GM06990 (cell line): Measurements from ENCODE around the gene FDXACB1.

Experiments
- DNase-seq: peaks from one replicate; pipeline ENCODE4 v3.0.0-alpha.2; 2011; ENCODE audit not compliant: insufficient read length; ENCODE audit errors: extremely low read depth
- H3K27me3 ChIP-seq: replicated peaks from 2 replicates; pipeline ENCODE4 v1.6.0; 2011; ENCODE audit warnings: low read length; ENCODE audit not compliant: control insufficient read depth, insufficient read depth
- H3K36me3 ChIP-seq: 2 replicates; pipeline ENCODE4 v1.5.1; 2011; ENCODE audit warnings: low read length; ENCODE audit not compliant: control insufficient read depth, insufficient read depth
- H3K4me3 ChIP-seq: replicated peaks from 2 replicates; pipeline ENCODE4 v1.5.1; 2011; ENCODE audit warnings: low read depth, mild to moderate bottlenecking, control low read depth, low read length
- TF ChIP-seq, protein P1 (sequence below): IDR thresholded peaks from 2 replicates; pipeline ENCODE4 v1.5.1; 2011; ENCODE audit warnings: low read length, control low read depth, mild to moderate bottlenecking, inconsistent platforms; ENCODE audit not compliant: insufficient read depth, poor library complexity, severe bottlenecking

Gene FDXACB1

DNA sequence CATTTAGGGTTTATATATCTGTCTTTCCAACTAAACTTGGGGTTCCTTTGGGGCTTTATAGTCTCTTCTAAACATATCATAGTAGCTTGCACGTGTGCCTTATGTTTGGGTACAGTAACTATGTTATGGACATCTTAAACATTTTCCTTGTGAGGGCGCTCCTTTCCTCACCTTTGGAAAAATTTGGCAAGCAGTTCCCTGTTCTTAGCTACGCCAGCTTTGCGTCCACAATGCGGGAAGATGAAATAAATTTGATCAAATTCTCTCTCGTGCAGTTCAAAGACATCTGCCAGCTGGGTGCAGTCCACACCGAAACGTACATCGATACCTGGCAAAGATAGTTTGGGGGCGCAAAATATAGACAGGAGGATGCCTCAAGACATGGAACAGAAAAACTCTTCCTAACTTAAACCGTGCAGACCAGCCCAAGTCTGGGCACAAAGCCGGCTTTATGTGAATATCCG lies 548 bp downstream of the FDXACB1 start:
- no peak for DNase-seq
- Histone ChIP-seq H3K36me3 (peaks cover 3% of the 10 kb centered on the region; the same call in 1 of the 2 replicates), H3K4me3 (peak overlapping the region; percentile 87), H3K27me3 (no peaks in the 10 kb centered on the region)
- TF ChIP-seq, protein P1, sequence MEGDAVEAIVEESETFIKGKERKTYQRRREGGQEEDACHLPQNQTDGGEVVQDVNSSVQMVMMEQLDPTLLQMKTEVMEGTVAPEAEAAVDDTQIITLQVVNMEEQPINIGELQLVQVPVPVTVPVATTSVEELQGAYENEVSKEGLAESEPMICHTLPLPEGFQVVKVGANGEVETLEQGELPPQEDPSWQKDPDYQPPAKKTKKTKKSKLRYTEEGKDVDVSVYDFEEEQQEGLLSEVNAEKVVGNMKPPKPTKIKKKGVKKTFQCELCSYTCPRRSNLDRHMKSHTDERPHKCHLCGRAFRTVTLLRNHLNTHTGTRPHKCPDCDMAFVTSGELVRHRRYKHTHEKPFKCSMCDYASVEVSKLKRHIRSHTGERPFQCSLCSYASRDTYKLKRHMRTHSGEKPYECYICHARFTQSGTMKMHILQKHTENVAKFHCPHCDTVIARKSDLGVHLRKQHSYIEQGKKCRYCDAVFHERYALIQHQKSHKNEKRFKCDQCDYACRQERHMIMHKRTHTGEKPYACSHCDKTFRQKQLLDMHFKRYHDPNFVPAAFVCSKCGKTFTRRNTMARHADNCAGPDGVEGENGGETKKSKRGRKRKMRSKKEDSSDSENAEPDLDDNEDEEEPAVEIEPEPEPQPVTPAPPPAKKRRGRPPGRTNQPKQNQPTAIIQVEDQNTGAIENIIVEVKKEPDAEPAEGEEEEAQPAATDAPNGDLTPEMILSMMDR = no peak

DNA sequence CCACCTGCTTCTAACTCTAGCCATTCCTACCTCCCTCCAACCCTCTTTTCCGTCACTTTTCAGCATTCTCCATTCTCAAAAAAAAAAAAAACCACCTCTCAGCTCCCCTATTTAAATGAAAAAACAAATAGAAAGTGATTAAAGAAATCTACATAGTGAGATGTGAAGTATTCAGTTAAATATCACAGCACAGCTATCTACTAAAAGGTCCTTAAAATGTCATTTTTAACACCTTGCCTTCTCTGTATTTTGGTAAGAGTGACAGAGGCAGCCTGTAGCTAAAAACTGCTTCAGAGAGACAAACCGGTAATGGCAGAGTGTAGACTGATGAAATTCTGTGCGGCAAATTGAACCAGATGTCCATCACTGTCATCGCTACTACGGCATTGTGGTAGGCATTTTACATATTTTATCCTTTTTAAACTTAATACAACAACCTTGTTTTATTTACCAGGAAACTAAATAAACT lies 7.2 kb downstream of the FDXACB1 start:
- peaks cover 6% of the 10 kb centered on the region for H3K36me3 ChIP-seq
- TF ChIP-seq, protein P1 = no peak
- peak overlapping the region; percentile 70 for H3K4me3 ChIP-seq
- no peaks in the 10 kb centered on the region for H3K27me3 ChIP-seq
- DNase-seq = peak; percentile 3

DNA sequence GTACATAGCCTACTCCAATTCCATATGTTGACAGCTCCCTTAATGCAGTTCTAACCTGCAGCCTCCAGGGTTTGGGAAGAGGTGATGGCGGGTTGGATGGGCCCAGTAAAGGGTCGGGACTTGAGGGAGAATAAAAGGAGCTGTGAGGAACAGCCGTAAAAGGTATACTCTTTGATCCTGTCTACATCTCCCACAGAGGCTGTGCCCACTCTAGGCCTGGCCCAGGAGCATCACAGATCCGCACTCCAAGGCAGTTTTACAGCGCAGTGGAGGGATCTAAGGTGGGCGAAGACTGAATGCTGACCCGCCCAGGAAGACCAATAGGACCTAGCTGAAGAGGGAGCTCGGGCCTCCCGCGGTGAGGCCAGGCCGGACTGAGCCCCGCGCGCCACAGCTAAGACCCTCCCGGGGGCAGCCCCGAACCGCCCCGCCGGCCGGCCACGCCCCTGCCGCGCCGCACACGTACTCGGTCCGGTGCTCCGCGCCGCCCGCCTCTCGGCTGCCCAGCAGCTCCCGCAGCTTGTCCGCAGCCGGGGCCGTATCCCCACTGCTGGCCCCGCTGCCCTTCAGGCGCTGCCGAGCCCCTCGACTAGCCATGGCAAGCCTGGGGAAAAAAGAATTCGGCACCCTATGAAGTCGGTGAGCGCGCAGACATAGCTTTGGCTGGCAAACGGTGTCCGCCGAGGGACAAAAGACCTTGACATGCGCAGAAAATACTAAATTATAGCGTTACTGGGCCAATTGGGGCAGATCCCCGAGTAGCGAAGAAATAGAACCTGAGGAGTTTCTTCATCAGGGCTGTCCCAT lies 7.9 kb downstream of the FDXACB1 start, which contains the start of gene ALG9:
Gene ALG9 (minus strand): TSS at position 696 of the 807 bp plus-strand sequence. CDS start 99 bp downstream, at position 597.
- TF ChIP-seq, protein P1 = no peak
- no peaks in the 10 kb centered on the region for H3K27me3 ChIP-seq
- DNase-seq = peak; percentile 89
- H3K4me3 ChIP-seq = peak within 1 kb of the TSS; percentile 70
- H3K36me3 ChIP-seq = peaks cover 8% of the 10 kb centered on the region

DNA sequence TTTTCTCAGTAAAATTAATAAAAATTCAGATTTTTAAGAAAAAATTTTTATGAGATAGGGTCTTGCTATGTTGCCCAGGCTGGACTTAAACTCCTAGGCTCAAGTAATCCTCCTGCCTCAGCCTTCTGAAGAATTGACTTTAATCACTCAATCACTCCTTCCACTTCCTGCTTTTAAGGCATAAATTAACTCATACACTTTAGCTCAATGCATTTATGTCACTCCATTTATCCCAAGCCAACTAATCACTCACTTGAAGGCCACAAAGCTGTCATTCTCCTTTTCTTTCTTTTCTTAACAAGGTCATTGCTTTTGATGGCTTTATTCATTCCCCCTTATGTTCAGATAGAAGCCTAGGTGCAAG lies 8.5 kb downstream of the FDXACB1 start:
- TF ChIP-seq, protein P1 = no peak
- H3K4me3 ChIP-seq = peak overlapping the region; percentile 70
- peaks cover 6% of the 10 kb centered on the region for H3K36me3 ChIP-seq
- no peak for DNase-seq
- H3K27me3 ChIP-seq = no peaks in the 10 kb centered on the region

DNA sequence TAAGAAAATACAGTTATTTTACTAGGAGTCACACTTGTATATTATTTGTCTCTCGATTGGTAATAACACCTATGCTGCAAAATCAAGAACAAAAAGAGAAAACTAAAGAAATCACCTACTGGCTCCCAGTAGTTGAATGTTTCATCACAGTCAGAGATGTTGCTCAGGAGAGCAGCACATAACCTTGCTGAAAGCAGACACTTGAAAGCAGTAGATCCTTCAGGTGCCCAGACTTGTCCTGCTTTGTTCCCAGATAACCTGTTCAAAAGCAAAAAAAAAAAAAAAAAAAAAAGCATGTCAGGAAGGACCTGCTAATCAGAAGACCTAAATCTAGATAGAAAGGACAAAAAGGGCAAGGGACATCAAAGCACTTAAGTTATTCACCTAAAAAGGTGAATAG lies 8.9 kb downstream of the FDXACB1 start:
- TF ChIP-seq, protein P1 = no peak
- no peaks in the 10 kb centered on the region for H3K27me3 ChIP-seq
- no peak for DNase-seq
- H3K36me3 ChIP-seq = peaks cover 5% of the 10 kb centered on the region
- peak overlapping the region; percentile 13; the same call in 1 of the 2 replicates for H3K4me3 ChIP-seq
